Measurements from ENCODE around the gene RHBDL3.
"Not testable (repeated sequence)": the region's sequence is repeated elsewhere in the genome, so short reads cannot be mapped to it uniquely, and the experiment has no call there.

The RHBDL3 gene

DNA sequence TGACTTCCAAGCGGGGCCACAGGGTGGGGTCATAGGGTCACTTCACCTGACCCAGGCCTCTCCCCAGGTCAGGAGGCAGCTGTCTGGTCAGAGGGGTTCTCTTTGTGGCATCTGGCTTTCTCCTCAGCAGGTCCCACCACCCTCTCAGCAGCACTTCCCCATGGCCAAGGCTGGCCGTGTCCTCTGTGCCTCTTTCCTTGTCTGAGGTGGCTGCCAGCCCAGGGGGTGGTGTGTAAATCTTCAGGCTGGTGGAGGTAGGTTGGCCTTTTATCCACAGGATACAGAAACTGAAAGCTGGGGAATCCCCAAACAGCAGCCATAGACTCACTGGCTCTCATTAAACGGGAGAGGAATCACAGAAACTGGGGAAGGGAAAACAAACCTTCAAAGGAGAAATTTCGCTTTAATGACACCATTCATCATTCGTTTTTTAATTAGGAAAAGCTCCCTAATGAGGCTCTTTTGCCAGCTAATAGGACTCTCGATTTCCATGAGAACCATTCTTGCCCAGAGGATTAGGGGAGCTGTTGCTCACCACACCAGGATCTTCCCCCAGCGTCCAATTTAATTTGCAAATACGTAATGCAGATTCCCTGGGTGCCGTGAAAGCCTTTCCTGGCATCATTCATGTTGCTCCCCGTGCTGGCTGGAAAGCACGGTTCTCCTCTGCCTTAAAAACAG is 58.3 kb downstream of the RHBDL3 start:
- no peak for DNase-seq (ENCODE audit: low spot score)

DNA sequence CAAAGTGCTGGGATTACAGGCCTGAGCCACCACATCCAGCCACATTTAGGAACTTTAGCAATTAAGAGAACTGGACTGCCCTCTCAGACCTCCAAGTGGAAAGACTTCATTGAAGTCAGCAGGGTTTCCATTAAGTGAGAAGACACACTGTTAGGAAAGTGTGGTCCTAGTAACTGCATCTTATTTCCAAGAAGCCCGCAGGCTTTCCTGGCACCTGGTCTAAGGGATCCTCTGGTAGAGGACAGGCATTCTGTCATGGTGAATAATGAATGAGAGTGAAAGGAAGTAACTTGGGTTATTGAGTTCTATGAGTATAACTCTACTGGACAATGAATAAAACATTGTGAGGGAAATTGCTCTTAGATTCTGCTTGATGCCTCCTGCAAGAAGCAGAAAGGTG is 62.3 kb downstream of the RHBDL3 start:
- DNase-seq (ENCODE audit: low spot score) = no peak

DNA sequence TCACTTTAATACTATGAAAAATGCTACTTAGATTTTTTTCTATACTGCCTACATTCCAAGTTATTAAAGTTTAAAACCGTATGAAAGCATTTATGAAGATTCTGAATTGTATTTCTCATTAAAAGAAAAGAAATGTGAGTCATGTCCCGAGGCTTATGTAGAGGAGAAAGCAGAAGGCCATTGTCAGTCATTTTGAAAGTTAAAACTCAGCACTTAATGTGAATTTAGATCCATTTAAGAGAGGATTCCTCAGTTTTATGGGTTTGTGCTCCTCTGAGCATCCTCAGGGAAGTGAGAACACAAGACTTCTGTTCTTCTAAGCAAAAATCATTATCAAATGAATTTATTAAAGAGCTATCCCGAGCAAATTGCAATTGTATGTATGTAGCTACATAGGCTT is 64.5 kb downstream of the RHBDL3 start:
- DNase-seq (ENCODE audit: low spot score) = no peak

DNA sequence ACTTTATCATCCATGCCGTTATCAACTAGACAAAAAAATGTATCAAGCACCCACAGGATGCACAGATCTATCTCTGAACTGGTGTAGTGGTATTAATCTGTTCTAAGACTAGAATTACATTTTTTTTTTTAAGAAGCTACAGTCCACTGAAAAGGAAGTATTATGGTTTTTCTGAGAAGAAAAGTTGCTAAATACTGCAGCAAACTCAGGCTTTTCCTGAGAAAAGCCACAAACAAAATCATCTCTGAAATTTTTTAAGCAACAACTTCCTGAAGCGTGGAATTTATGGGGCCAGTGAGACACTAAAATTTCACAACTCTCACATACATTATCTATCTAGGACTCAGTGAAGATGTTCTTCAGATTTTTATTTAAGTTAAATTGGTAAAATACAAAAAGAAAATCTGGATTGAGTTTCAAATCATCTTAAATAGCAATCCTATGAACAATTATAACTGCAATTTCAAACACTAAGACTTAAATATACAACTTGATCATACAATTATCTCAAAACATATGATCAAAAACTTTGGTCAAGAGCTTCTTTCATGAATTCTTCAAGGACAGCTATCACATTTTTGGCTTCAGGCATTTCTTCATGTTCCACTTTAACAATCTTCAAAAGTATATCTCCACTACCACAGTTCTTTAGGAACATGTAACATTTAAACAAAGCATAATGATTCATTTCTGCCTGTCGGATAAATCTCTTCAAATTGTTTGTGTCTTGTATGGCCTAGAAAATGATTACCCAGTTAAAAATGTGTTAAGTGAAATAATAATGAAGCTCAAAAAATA is 65.8 kb downstream of the RHBDL3 start:
- no peak for DNase-seq (ENCODE audit: low spot score)

DNA sequence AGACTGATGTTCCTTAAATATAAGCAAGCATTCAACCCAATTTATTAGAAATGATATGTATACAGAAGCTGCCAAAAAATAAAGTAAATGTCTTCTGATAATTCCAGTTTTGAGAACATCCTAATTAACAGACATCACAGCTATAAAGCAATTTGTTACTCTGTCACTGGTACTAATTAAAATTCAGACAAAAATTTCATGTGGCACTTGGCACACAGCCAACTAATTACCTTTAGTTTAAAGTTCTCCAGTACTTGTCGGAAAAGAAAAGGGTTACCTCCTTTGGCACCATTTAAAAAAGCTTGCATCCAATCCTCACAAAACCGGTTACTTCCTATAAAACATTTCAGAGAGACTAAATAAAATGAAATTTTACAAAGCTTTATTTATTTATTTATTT is 67.6 kb downstream of the RHBDL3 start:
- DNase-seq (ENCODE audit: low spot score) = no peak

DNA sequence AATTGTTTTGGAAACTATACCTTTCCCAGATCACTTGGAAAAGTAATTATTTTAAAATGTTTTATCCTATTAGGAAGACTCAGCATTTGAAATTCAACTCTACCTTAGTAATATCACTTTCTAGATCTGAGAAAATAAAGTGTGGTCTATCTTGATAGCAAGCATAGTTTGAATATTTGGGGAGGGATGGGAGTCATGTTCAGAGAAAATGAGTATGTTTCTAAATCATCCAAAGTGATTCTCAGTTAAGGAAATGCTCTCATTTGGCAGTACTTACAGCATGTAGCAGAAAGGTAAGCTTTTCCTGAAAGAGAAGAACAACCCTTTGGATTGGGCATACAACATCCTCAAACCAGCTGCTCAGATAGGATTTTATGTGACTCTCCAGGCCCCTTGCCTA is 69.4 kb downstream of the RHBDL3 start:
- DNase-seq (ENCODE audit: low spot score) = no peak

DNA sequence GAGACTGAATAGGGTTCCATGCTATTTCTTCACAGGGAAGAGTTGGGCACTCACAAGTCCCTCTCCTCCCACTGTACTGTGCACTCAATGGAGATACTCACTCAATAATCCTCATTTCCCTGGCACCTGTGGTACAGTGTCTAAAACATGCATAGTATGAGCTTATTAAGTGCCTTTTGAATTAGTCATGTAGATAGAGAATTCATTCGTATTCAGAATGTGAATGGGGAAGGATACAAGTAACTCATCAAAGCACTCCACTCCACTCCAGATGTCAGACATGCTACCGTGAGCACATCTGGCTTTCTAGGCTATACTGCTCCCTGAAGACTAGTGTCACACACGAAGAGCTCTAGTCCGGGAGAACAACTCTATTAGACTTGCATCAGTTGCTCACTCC is 70.1 kb downstream of the RHBDL3 start:
- DNase-seq (ENCODE audit: low spot score) = no peak

DNA sequence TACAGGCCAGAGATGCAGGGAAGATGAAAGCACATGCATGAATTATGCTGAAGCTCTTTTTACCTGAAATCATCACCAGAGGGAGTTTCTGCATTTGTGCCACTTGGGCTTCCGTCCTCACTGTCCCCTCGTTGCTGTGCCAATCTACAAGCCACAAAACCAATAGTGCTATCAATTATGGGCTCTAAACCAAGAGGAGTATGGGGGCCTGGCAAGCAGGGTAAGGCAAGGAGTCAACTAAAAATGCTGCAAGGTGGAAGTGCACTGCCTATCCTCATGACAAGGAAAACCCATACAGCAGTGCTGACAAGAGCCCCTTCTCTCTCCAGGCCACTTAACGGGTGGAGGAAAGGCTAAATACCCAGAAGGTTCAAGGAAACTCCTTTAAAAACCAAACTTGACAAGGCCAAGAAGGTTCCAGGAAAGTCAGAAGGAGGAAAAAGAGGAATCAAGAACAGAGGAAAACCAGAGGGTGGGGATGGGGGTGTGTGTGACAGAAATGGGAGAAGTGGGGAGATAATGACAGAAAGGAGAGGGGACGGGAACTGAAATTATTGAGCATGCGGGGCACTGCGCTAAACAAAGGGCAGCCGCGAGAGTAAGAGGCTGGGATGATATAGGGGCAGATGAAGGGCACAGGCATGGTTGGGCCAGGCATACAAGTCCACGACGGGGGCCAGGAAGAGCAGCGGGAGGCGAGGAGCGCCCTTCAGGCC is 75.7 kb downstream of the RHBDL3 start:
- peak; percentile 62 for DNase-seq (ENCODE audit: low spot score)

DNA sequence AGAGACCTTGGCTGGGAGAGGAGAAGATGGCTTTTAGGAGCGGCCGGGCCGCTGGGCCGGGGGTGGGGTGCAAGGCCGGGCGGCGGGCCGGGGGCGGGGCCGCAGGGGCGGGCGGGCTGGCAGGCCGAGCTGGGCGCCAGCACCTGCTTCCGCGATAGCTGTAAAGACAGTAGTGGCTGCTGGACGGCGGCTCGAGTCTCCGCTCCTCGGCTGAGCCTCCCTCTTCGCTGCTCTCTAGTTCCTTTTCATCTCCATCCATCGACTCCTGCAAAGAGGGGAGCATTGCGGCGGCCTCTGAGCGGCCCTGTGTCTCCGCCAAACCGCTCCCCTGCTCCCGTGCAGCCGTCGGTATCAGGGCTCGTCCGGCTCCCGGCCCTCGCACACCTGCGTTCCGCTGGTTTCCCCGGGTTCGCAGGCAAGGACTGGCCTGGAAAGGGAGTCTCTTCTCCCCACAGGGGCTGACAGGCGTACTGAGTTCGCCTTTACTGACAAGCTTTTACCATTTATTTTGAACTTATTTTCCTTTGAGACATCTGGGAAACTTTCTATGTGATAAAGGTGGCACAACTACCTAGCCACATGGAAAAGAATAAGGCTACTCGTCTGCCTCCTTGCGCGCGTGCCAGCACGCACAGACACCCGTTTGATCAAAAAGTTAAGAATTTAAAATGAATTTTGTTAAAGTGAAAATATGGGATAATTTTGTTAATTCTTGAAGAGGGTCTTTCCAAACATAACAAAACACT is 76.4 kb downstream of the RHBDL3 start, which contains the start of gene C17orf75:
C17orf75 (minus strand) TSS at position 317 of the 746 bp plus-strand sequence; CDS start at position 283, 34 bp downstream.
- DNase-seq (ENCODE audit: low spot score) = peak; percentile 87

DNA sequence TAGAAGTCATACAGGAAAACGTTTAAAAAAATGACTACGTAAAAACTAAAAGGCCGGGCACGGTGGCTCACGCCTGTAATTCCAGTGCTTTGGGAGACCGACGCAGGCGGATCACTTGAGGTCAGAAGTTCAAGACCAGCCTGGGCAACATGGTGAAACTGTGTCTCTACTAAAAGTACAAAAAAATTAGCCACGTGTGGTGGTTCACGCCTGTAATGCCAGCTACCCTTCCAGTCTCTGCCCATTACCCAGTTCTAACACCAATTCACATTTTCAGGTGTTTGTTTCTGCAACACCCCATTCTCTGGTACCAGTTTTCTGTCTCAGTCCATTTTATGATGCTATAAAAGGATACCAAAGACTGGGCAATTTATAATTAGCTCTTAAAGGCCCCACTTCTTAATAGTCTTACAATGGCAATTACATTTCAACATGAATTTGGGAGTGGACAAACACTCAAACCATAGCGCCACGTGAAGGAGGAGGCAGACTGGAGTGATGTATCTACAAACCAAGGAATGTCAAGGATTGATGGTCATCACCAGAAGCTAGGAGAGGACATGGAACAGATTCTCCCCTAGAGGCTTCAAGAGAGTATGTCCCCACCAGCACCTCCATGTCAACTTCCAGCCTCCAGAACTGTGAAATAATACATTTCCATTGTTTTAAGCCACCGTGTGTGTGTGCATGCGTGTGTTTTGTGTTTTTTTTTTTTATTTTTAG is 77.1 kb downstream of the RHBDL3 start:
- DNase-seq (ENCODE audit: low spot score) = no peak

DNA sequence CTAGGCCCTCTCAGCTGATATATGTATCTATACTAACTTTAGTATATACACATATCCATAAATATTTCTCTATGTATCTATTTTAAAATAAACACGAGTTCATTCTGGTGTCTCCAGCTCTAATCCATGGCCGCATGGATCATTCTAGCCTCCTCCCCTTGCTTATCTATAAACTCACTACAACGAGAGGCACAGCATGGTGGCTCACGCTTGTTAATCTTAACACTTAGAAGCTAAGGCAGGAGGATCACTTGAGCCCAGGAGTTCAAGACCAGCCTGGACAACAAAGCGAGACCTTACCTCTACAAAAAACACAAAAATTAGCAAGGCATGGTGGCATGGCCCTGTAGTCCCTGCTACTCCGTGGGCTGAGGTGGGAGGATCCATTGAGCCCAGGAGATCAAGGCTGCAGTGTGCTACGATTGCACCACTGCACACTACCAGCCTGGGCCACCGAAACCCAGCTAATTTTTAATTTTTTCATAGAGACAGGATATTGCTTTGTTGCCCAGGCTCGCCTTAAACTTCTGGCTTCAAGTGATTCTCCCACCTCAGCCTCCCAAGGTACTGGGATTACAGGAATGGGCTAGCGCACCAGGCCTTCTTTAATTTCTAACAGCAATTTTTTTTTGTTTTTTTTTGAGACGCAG is 80.4 kb downstream of the RHBDL3 start:
- no peak for DNase-seq (ENCODE audit: low spot score)

DNA sequence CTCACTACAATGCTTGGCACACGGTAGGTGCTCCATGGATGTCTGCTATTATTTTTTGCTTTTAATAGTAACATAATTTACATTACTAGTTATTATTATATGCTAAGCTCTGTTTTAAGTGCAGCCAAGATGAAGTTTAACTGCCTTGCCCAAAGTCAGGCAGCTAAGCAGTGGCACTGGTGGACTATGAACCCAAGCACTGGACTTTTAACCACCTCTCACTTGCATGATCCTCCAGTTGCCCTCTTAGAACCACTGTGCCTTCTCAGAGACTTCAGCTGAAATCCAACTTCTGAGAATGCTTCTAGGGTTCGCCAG is 82.8 kb downstream of the RHBDL3 start:
- no peak for DNase-seq (ENCODE audit: low spot score)

DNA sequence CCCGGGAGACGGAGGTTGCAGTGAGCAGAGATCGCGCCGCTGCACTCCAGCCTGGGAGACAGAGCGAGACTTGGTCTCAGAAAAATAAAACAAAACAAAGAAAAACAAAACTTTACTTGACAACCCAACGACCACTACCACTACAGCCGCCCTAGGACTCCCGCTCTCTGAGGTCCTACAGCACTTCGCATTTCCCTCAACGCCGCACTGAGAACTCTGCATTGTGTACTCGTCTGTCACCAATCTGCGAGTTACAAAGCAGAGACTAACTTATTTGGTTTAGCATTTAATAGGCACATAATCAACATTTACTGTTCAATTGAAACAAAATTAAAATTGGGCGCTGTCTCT is 83.8 kb downstream of the RHBDL3 start:
- DNase-seq (ENCODE audit: low spot score) = no peak

DNA sequence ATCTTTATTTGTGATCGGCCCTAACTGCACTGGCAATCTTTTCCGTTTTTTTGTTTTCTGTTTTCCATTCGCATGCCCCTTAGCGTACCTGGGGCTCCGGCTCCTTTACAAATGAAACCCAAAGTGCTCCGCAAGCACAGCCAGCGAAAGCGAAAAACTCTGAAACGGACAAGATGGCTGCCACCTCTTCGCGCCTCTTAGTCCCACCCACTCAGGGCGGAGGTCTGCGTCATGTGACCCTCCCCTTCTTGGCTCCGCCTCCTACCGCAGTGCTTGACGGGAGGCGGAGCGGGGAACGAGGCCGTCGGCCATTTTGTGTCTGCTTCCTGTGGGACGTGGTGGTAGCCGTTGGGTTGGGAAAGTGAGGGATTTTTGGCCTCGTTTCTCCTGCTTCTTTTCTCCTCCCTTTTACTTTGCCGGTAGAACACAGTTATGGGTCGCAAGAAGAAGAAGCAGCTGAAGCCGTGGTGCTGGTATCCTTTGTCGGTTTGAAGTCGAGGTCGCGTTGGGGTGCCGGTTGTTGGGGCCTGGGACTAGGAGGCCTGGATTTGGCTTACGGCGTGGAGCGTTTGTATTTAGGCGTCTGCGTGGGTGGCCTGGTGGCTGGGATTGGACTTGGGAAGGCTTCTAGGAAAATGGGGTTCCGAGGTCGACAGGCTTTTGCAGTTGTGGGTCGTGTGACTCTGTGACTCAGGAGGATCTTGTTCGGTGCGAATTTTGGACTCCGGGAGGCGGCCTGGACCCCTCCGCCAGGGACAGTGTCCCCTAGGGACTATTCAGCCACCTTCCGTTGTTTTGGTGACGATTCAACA is 84.4 kb downstream of the RHBDL3 start, which contains the start of gene ZNF207:
ZNF207 (plus strand) TSS at position 304 of the 812 bp plus-strand sequence; CDS start at position 433, 129 bp downstream.
- DNase-seq (ENCODE audit: low spot score) = peak; percentile 97

DNA sequence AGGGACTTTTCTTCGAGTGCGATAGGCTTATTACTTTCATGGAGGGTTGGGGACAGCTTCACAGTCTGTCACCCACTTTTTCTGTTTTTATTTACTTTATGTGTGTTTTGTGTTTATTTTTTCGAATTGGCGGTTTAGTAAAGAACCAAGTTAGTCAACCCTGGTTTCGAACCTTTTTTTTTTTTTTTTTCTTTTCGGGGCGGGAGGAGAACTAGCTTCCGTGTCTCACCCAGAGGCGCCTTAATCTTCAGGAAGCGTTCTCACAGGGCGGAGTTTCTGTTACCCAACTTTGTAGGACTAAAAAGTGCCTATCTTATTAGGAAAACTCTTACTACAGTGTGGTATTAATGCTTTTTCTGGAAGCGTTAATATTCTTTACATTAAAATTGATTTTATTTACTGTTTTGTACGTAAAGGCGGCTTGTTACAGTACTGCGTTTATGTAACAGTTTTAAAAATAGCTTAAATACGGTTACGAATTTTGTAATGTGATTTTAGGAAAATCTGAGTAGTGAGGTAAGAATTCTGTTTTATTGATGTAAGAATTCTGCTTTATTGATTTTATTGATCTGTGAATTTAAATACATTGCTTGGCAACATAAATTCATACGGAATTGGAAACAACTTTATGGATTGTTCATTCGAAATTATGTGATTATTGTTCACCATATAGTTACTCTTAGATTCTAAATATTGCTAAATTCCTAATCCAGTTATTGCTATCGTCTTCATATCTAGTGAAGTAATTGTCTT is 85.2 kb downstream of the RHBDL3 start:
- peak; percentile 36 for DNase-seq (ENCODE audit: low spot score)

DNA sequence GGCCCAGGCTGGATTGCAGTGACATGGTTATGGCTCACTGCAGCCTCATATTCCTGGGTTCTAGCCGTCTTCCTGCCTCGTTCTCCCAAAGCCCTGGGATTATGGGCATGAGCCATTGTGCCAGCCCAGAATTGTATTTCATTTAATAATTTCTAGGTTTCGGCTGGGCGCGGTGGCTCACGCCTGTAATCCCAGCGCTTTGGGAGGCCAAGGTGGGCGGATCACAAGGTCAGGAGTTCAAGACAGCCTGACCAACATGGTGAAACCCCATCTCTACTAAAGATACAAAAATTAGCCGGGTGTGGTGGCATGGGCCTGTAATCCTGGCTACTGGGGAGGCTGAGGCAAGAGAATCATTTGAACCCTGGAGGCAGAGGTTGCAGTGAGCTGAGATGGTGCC is 87.1 kb downstream of the RHBDL3 start:
- DNase-seq (ENCODE audit: low spot score) = not testable (repeated sequence)

DNA sequence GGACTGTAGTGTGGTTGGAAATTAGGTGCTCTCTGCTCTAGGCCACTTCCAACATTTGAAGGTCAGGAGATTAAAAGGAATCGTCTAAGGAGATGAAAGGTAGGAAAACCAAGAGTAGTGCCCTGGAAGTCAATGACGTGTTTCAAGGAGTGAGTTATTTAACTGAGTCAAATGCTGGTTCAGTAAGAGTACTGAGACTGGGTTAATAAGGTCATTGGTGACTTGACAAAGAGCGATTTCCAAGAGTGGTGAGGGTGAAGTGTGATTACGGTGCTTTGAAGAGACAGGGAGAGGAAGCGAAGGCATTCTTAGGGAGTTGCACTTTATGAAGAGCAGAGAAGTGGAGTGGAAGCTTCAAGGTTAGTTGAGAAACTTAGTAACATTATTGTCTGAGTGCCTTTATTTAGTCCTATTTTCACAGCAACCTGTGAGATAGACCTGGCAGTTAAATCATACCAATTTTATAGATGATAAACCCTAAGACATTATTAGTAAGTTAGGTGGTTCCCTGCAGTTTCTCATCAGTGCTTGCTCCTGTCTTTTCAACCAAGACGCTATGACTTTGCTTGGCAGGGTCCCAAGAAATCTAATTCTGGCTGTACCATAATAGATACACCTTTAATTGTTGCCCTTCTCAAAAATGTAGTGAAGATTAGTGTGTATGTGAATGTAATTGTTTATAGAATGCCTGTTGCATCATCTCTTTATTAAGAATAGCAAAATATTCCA is 90.2 kb downstream of the RHBDL3 start:
- no peak for DNase-seq (ENCODE audit: low spot score)

DNA sequence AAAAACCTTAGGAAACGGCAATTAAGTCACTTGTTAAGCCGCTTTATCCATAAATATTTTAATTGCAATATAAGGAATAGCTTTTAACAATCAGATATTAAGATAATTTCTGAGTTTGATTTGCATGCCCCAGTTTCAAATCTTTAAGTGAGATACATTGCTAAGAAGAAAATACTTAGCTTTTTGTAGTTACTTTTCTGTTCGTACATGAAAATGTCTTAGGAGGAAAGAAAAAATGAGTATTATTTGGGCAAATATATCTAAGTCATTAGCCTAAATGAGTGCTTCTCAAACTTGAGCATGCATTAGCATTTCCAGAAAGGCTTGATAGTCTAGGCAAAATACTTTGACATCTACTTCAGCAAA is 90.7 kb downstream of the RHBDL3 start:
- no peak for DNase-seq (ENCODE audit: low spot score)

Measured in SK-N-DZ (cell line).